Aorta (tissue), 5 donors: Measurements from ENCODE around the gene AFG1L. TPM values are rescaled to one million over a fixed set of nuclear protein-coding genes. Genes with fewer than 3 reads are reported as not detected.

ENCODE experiments used
- ATAC-seq: fragments of 200-7000 bp; cut with Tn5 transposase; one replicate; pipeline ENCODE4 v1.9.1; 2022; ENCODE audit warnings: moderate library complexity; ENCODE audit not compliant: low FRiP score
- DNase-seq, 2 donors: peaks; one replicate each; pipeline ENCODE4 v3.0.0-alpha.2; 2020
- H3K27ac ChIP-seq, 2 donors: one replicate each; pipeline ENCODE4 v1.5.1; 2013; ENCODE audit warnings: low read length in 2 of 2, mild to moderate bottlenecking in 2 of 2, moderate library complexity in 2 of 2, control low read depth in 1 of 2, inconsistent platforms in 1 of 2, low read depth in 1 of 2
- H3K27me3 ChIP-seq, 2 donors: one replicate each; pipeline ENCODE4 v1.6.1; 2013; ENCODE audit warnings: control low read depth in 1 of 2, low read length in 1 of 2, mild to moderate bottlenecking in 1 of 2, moderate library complexity in 1 of 2; ENCODE audit not compliant: insufficient read depth in 2 of 2, control insufficient read depth in 1 of 2
- H3K36me3 ChIP-seq, 2 donors: one replicate each; pipeline ENCODE4 v1.6.1; 2013; ENCODE audit warnings: control low read depth in 1 of 2, low read length in 1 of 2, mild to moderate bottlenecking in 1 of 2; ENCODE audit not compliant: insufficient read depth in 2 of 2, control insufficient read depth in 1 of 2
- H3K4me1 ChIP-seq, 2 donors: one replicate each; pipeline ENCODE4 v1.6.1; 2013; ENCODE audit warnings: low read length in 2 of 2, control low read depth in 1 of 2, mild to moderate bottlenecking in 1 of 2, moderate library complexity in 1 of 2; ENCODE audit not compliant: insufficient read depth in 2 of 2, control insufficient read depth in 1 of 2
- H3K4me3 ChIP-seq, 2 donors: one replicate each; pipeline ENCODE4 v1.5.1; 2013; ENCODE audit warnings: low read length in 2 of 2, control low read depth in 1 of 2, mild to moderate bottlenecking in 1 of 2
- H3K9me3 ChIP-seq: one replicate; pipeline ENCODE4 v1.6.1; 2013; ENCODE audit warnings: mild to moderate bottlenecking, low read length; ENCODE audit not compliant: control insufficient read depth
- WGBS, 2 donors: extraction: QIAGEN DNeasy Blood & Tissue Kit; methylation state at CpG; one replicate each; pipeline ENCODE4 v1.1.7; 2013; 5-methylcytosine and 5-hydroxymethylcytosine counted together
- intact Hi-C, 2 donors: fragments of 100-400 bp; cut with DNase I; formaldehyde crosslinking; loops; one replicate each; pipeline versions ENCODE4 v1.14.2 to v1.15.0; 2022
- polyA plus RNA-seq, 2 donors: library from polyadenylated mRNA; stranded (reverse); fragments of 200-250 nt; gene quantifications; one replicate each; pipeline ENCODE4 v1.2.3, GENCODE V29; 2013
- total RNA-seq, 2 donors: library from RNA; stranded (reverse); fragmentation: NEBNext Ultra II Directional; extraction: Animal tissue kit (Norgen Biotek cat#: 25700); gene quantifications; one replicate each; pipeline ENCODE4 v1.2.1, GENCODE V29; 2021
- donor health status: healthy with polysubstance abuse.
- donor health status: Bipolar disorder and iron deficiency.
- donor health status: DM: no; HTN: no; CAD: no.
- donor health status: DM: no; HTN: no; CAD: no.
- donor health status: DM: yes; HTN: yes; CAD: no.

Gene AFG1L
- total and polyA plus RNA-seq, 4 donors = 0.95 to 9.8 (median 5.4) TPM

GRCh38 chr6:108570517-108570916 lies 275.7 kb downstream of the AFG1L start:
- Histone ChIP-seq H3K9me3 (no peaks in the 10 kb centered on the region), H3K27ac (no peak overlapping the region), H3K4me3 (no peak overlapping the region), H3K36me3 (peaks cover 0 to 3% of the 10 kb centered on the region in 2 donors), H3K27me3 (no peaks in the 10 kb centered on the region), H3K4me1 (peaks cover 2 to 19% of the 10 kb centered on the region in 2 donors)
- no peak for DNase-seq
- no peak for ATAC-seq
- 93 to 95% methylated on average over 1 of the region's 1 CpG for WGBS, 2 donors
- intact Hi-C loops = no loop called here

GRCh38 chr6:108574457-108575141 lies 279.7 kb downstream of the AFG1L start:
- intact Hi-C loops = no loop called here
- H3K36me3 ChIP-seq = no peaks in the 10 kb centered on the region
- DNase-seq = no peak
- H3K9me3 ChIP-seq = no peaks in the 10 kb centered on the region
- WGBS, 2 donors = 9 to 12% methylated on average over 4 of the region's 4 CpGs
- H3K27me3 ChIP-seq = no peaks in the 10 kb centered on the region
- peaks cover 15 to 25% of the 10 kb centered on the region in 2 donors for H3K4me1 ChIP-seq
- no peak for ATAC-seq
- peak overlapping the region in 1 of 2 donors; percentile 34 for H3K4me3 ChIP-seq
- H3K27ac ChIP-seq = no peak overlapping the region

Other genes with a start within 250 kb of the AFG1L start
- 10 to 100 TPM; 45.0 to 68.3 TPM for gene OSTM1, start 220.3 kb upstream of the AFG1L start, total RNA-seq
- 10 to 100 TPM; 17.8 to 18.5 TPM for gene OSTM1, start 220.3 kb upstream of the AFG1L start, polyA plus RNA-seq
- not detected for gene NR2E1, start 129.0 kb upstream of the AFG1L start, total RNA-seq
- gene NR2E1, start 129.0 kb upstream of the AFG1L start, polyA plus RNA-seq = not detected
- 100 to 1,000 TPM; 148 to 156 TPM for gene SNX3, start 34.0 kb upstream of the AFG1L start, total RNA-seq
- 100 to 1,000 TPM; 224 to 328 TPM for gene SNX3, start 34.0 kb upstream of the AFG1L start, polyA plus RNA-seq